Ishikawa (cell line): Measurements from ENCODE around the gene EIF4H.

Experiments
- CEBPB ChIP-seq: IDR thresholded peaks from 2 replicates; pipeline ENCODE4 v1.6.1; 2012
- CREB1 ChIP-seq: IDR thresholded peaks from 2 replicates; pipeline ENCODE4 v1.6.1; 2012; ENCODE audit warnings: low read depth
- EP300 ChIP-seq: IDR thresholded peaks from 2 replicates; pipeline ENCODE4 v1.6.1; 2012; ENCODE audit warnings: borderline replicate concordance
- NFIC ChIP-seq: IDR thresholded peaks from 2 replicates; pipeline ENCODE4 v1.6.1; 2012
- RAD21 ChIP-seq: IDR thresholded peaks from 2 replicates; pipeline ENCODE4 v1.6.1; 2012; ENCODE audit warnings: low read depth
- REST ChIP-seq: IDR thresholded peaks from 2 replicates; pipeline ENCODE4 v1.6.1; 2012; ENCODE audit warnings: low read depth, mild to moderate bottlenecking
- TAF1 ChIP-seq: IDR thresholded peaks from 2 replicates; pipeline ENCODE4 v1.6.1; 2012; ENCODE audit warnings: low read depth, mild to moderate bottlenecking
- TCF12 ChIP-seq: IDR thresholded peaks from 2 replicates; pipeline ENCODE4 v1.6.1; 2012; ENCODE audit warnings: low read depth
- TEAD4 ChIP-seq: IDR thresholded peaks from 2 replicates; pipeline ENCODE4 v1.6.1; 2012
- YY1 ChIP-seq: IDR thresholded peaks from 2 replicates; pipeline ENCODE4 v1.6.1; 2012; ENCODE audit warnings: low read depth
- TF ChIP-seq, protein P1 (sequence below): IDR thresholded peaks from 2 replicates; pipeline ENCODE4 v1.6.1; 2012

DNA sequence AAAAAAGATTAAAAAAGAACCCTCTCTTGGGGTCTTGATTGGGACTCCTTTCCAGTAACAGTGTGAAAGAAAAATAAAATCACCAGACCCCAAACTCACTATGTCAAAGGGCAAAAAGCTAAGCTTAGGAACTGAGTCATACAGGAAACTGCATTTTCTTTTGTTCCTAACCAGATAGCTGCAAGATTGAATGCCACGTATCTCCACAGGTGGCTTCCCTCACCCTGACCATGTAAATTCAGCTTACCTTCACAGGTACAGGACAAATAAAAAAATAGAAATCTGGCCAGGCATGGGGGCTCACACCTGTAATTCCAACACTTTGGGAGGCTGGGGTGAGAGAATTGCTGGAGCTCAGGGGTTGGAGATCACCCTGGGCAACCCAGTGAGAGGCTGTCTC lies 32.5 kb upstream of the EIF4H start:
- TF ChIP-seq TAF1 (no peak), NFIC (no peak), TCF12 (no peak), EP300 (no peak), REST (no peak), RAD21 (no peak), TEAD4 (no peak), YY1 (no peak), CEBPB (no peak), CREB1 (no peak)
- TF ChIP-seq, protein P1, sequence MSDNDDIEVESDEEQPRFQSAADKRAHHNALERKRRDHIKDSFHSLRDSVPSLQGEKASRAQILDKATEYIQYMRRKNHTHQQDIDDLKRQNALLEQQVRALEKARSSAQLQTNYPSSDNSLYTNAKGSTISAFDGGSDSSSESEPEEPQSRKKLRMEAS = no peak
